ENCODE measurements around the gene SEC22A. TPM values are rescaled to one million over a fixed set of nuclear protein-coding genes. Genes with fewer than 3 reads are reported as not detected.

The SEC22A gene
- total and polyA plus RNA-seq, 10 of the 15 experiments (the other 5 are each of a cell fraction or from before 2014, with no cell fraction given), result 19.3 to 70.3 (median 36.7) TPM

DNA sequence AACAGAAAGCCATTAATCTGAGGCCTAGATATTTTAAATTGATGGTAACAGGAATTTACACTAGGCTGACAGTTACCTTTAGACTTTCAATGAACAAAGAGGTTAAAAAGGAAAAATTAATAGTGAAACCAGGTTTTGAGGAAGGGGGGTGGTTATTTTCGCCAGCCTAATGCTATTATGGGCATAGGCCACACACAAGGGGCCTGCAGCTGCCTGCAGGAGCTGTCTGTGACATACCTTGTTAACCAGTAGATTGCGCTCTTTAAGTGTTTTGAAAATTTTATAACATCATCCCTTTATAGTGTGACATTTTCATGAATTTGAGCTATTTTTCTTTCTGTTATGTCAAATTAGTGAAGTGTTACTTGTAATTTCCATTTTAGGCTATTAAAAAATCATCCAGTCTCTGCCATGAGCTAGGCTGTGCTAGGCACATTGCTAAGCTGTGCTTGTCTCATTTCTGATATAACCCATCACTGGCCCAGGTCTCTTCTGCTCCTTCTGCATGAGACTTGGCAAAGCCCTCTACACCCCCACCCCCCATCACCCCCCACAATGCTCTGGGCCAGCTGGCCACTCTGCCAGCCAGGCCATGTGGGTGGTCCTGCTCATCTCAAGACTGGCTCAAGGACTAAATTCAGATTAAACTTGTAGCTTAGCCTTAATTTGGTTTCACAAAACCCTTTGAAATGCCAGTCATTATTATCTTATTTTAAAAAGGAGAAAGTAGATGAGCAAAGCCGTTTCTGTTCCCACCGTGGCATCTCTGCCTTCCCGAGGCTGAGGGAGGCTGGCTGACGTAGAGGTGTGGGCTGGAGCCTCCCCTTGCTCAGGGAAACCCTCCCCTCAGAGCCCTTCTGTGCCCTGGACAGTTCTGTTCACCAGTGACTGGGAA lies 48.4 kb upstream of the SEC22A start (continued):
- TF ChIP-seq SPI1 (IDR thresholded peaks at IDR 0.05; ENCODE audit: borderline replicate concordance, insufficient read depth, low read depth, low read length) (peak; percentile 61; the same call in 1 of the 2 replicates), KAT2A (conservative IDR thresholded peaks at IDR 0.05; ENCODE audit: control insufficient read depth, low read depth, low read length) (no peak), MEF2A (IDR thresholded peaks at IDR 0.05; ENCODE audit: insufficient read depth, low read depth, low read length) (0 out of 2 replicates have a peak, but pooled peaks have one; percentile 32), FOXM1 (IDR thresholded peaks at IDR 0.05; ENCODE audit: low read depth, low read length) (no peak), RBBP5 (conservative IDR thresholded peaks at IDR 0.05) (no peak), POLR2AphosphoS5 (IDR thresholded peaks at IDR 0.05; ENCODE audit: low read length) (no peak), SUZ12 (IDR thresholded peaks at IDR 0.05; ENCODE audit: unreplicated experiment) (no peak), CREB1 (IDR thresholded peaks at IDR 0.05; ENCODE audit: low read depth) (peak; percentile 47; the same call in 1 of the 2 replicates), ZNF622 (IDR thresholded peaks at IDR 0.05) (no peak), FOS (IDR thresholded peaks at IDR 0.05; ENCODE audit: borderline replicate concordance, extremely low read depth, insufficient read length) (no peak)
- TF ChIP-seq, protein P1, sequence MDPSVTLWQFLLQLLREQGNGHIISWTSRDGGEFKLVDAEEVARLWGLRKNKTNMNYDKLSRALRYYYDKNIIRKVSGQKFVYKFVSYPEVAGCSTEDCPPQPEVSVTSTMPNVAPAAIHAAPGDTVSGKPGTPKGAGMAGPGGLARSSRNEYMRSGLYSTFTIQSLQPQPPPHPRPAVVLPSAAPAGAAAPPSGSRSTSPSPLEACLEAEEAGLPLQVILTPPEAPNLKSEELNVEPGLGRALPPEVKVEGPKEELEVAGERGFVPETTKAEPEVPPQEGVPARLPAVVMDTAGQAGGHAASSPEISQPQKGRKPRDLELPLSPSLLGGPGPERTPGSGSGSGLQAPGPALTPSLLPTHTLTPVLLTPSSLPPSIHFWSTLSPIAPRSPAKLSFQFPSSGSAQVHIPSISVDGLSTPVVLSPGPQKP (IDR thresholded peaks at IDR 0.05; ENCODE audit: low read depth, low read length), result no peak
- TF ChIP-seq, protein P2, sequence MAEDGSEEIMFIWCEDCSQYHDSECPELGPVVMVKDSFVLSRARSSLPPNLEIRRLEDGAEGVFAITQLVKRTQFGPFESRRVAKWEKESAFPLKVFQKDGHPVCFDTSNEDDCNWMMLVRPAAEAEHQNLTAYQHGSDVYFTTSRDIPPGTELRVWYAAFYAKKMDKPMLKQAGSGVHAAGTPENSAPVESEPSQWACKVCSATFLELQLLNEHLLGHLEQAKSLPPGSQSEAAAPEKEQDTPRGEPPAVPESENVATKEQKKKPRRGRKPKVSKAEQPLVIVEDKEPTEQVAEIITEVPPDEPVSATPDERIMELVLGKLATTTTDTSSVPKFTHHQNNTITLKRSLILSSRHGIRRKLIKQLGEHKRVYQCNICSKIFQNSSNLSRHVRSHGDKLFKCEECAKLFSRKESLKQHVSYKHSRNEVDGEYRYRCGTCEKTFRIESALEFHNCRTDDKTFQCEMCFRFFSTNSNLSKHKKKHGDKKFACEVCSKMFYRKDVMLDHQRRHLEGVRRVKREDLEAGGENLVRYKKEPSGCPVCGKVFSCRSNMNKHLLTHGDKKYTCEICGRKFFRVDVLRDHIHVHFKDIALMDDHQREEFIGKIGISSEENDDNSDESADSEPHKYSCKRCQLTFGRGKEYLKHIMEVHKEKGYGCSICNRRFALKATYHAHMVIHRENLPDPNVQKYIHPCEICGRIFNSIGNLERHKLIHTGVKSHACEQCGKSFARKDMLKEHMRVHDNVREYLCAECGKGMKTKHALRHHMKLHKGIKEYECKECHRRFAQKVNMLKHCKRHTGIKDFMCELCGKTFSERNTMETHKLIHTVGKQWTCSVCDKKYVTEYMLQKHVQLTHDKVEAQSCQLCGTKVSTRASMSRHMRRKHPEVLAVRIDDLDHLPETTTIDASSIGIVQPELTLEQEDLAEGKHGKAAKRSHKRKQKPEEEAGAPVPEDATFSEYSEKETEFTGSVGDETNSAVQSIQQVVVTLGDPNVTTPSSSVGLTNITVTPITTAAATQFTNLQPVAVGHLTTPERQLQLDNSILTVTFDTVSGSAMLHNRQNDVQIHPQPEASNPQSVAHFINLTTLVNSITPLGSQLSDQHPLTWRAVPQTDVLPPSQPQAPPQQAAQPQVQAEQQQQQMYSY (CRISPR knock-in tag; IDR thresholded peaks at IDR 0.05), result no peak

Measured in GM12878 (cell line).